Measurements from ENCODE around the gene SLC25A22.

SLC25A22 gene

DNA sequence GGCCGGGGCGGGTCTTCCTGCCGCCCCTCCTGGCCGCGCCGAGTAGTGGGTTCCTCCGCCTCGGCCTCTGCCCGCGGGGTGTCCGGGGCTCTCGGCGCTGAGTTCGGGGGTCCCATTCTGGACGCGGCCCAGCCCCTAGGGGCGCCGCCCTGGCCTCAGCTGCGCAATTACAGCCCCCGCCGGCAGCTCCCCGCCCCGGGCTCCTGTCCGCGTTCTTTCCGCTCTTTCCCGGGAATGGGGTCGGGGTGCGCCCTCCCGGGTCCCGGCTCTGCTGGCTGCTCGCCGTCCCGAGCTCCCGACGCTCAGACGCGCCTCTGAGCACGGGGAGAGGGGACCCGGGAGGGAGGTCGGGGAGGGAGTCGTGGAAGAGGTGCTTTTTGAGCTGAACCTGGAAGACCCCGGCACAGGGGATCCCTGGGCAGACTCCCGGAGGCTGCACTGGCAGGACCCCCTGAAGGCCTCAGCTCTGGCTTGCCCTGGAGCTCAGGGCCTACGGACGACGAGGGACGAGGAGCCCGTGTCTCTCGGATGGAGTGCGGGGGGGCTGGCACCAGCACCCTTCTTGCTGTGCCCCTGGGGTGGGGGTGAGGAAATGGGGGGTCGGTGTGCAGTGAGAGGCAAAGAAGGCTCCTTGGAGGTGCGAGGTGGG, 45.1 kb upstream of the SLC25A22 start:
- DNase-seq (ENCODE audit: low read depth) = no peak
- TF ChIP-seq, protein P1, sequence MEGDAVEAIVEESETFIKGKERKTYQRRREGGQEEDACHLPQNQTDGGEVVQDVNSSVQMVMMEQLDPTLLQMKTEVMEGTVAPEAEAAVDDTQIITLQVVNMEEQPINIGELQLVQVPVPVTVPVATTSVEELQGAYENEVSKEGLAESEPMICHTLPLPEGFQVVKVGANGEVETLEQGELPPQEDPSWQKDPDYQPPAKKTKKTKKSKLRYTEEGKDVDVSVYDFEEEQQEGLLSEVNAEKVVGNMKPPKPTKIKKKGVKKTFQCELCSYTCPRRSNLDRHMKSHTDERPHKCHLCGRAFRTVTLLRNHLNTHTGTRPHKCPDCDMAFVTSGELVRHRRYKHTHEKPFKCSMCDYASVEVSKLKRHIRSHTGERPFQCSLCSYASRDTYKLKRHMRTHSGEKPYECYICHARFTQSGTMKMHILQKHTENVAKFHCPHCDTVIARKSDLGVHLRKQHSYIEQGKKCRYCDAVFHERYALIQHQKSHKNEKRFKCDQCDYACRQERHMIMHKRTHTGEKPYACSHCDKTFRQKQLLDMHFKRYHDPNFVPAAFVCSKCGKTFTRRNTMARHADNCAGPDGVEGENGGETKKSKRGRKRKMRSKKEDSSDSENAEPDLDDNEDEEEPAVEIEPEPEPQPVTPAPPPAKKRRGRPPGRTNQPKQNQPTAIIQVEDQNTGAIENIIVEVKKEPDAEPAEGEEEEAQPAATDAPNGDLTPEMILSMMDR (IDR thresholded peaks at IDR 0.05; ENCODE audit: insufficient read depth, low read depth, low read length, missing control alignments) = no peak
- peak overlapping the region; percentile 89 for H3K4me3 ChIP-seq (ENCODE audit: low read length)

DNA sequence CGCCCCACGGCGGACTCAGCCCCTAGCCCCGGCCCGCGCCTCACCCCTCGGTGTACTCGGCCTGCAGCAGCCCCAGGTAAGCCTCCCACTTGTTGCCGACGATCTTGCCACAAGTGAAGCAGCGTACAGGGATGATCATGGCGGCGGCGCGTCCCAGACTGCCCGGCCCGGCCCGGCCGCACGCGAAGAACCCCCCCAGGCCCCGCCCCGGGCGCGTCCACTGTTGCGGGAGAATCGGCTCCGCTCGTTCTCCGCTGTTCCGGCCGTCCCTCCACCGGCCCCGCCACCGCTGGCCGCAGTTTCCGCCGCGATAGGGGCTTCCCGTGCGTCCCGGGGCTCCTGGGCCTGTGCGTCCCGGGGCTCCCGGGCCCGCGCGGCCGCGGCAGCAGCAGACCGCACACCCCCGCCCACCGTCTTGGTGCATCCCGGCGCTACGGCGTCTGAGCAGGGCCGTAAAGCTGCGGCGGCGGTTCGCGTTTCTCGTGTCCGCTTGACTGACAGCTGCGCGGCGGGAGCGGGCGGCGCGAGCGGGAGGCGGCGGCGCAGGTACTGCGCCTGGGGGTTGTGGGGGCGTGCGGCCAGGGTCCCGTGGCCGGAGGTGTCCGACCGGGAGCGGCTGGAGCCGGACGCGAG, 44.4 kb upstream of the SLC25A22 start, which contains the start of the genes POLR2L and TSPAN4:
Gene POLR2L (minus strand): TSS at position 160 of the 633 bp plus-strand sequence. CDS start 21 bp downstream, at position 139.
Gene TSPAN4 (plus strand): TSS at position 483 of the 633 bp plus-strand sequence. CDS start 7,453 bp downstream, outside the sequence.
- DNase-seq (ENCODE audit: low read depth) = peak; percentile 94
- peak within 1 kb of the TSS; percentile 89 for H3K4me3 ChIP-seq (ENCODE audit: low read length)
- TF ChIP-seq, protein P1 (IDR thresholded peaks at IDR 0.05; ENCODE audit: insufficient read depth, low read depth, low read length, missing control alignments) = no peak

DNA sequence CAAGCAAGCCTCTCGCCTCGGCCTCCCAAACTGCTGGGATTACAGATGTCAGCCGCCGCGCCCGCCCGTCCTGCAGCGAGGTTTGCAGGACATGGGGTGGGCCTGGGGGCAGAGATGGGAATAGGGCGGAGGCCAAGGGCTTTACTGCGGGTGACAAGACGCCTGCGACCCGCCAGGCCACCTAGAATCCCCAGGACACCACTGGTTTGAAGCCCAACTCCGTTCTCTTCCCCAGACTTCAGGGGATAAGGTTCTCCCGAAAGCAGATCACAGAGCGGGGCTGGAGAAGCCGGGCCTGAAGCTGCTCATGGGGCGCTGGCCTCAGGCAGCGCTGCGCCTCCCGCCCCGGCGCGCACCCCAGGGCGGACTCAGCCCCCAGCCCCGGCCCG, 43.9 kb upstream of the SLC25A22 start:
- peak overlapping the region; percentile 89 for H3K4me3 ChIP-seq (ENCODE audit: low read length)
- TF ChIP-seq, protein P1 (IDR thresholded peaks at IDR 0.05; ENCODE audit: insufficient read depth, low read depth, low read length, missing control alignments) = no peak
- no peak for DNase-seq (ENCODE audit: low read depth)

DNA sequence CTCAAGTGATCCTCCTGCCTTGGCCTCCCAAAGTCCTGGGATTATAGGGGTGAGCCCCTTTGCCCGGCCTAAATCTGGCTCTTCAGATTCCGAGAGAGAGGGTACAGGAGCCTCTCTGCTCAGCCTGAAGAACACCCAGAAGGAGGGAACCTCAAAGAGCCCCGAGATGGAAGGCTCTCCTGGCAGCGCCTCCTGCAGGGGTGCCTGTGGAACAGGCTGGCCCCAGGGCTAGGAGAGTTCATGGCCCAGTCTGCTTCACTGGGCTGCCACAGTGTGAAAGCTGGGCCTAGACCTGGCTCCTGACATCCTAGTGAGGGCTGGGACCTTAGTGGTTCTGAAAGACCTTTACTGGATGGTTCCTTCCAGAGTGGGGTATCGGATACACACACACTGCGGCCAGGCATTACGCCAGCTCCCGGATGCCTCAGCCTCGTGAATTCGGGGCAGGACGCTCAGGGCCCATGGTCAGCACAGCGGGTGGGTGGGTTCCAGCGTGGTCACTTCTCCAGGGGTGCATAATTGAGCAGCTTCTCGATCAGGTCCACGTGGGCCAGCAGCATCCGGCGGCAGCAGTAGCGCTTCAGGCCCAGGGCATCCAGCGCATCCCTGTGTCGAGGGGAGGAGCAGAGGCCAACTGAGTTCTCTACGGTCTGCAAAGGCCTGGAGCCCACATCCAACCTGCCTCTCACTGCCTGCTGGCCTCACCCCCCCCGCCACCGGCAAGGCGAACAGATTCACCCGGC, 42.0 kb upstream of the SLC25A22 start:
- peak overlapping the region; percentile 89 for H3K4me3 ChIP-seq (ENCODE audit: low read length)
- peak; percentile 39 for DNase-seq (ENCODE audit: low read depth)
- TF ChIP-seq, protein P1 (IDR thresholded peaks at IDR 0.05; ENCODE audit: insufficient read depth, low read depth, low read length, missing control alignments) = peak; percentile 49

DNA sequence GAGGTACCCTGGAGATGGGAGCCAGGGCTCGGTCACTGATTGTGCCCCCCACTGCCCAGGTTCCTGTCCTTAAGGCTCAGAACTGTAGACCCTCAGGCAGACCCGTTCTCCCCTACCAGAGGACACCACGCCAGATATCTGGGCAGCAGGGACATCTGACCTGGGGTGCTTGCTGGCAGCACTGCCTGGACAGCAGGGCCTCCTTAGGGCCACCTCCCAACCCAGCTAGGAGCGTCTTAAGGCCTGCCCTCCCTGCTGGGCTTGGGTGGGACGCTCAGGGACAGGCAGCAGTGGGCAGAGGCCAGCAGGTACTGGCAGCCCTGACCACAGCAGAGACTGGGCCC, 41.2 kb upstream of the SLC25A22 start:
- H3K4me3 ChIP-seq (ENCODE audit: low read length) = no peak overlapping the region
- no peak for DNase-seq (ENCODE audit: low read depth)
- TF ChIP-seq, protein P1 (IDR thresholded peaks at IDR 0.05; ENCODE audit: insufficient read depth, low read depth, low read length, missing control alignments) = no peak

DNA sequence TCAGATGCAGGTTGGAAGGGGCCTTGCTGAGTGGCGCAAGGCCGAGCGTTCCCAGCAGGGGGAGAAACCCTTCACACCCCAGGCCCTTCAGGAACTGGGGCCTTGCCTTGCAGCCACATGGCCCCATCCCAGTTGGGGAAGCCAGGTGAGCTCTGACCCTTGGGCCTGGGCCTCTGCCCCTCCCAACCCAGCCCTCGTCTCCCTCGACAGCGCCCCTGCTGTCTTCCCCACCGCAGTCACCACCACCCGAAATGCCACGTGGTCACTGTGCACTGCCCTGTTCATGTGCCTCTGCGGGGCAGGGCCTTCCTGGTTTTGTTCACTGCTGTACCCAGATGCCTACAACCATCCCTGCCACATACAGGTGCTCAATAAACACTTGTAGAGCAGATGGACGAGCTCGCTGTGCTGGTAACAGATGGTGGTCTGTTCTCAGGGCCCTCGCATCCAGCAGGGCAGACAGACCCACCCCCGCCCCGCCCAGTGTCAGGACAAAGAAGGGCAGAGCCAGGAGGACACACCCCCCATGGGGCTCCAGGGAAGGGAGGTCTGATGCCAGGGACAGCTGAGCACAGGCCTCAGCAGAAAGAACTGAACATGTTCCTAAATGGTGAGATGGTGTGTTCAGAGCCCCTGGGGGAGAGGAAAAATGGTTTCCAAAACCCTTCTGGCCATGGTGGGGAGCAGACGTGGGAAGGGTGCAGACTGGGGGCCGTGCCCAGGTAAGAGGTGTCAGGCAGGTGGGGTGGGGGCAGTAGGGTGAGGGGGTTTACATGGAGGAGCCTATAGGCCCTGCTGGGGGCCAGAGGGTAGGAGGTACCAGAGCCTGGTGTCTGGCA, 40.6 kb upstream of the SLC25A22 start:
- peak; percentile 46 for DNase-seq (ENCODE audit: low read depth)
- H3K4me3 ChIP-seq (ENCODE audit: low read length) = no peak overlapping the region
- TF ChIP-seq, protein P1 (IDR thresholded peaks at IDR 0.05; ENCODE audit: insufficient read depth, low read depth, low read length, missing control alignments) = no peak
